ENCODE results near the gene ERAL1. TPM values are rescaled to one million over a fixed set of nuclear protein-coding genes. Genes with fewer than 3 reads are reported as not detected.
"Not testable (repeated sequence)": the region's sequence is repeated elsewhere in the genome, so short reads cannot be mapped to it uniquely, and the experiment has no call there.

The ERAL1 gene
- total RNA-seq, 1 donor from 2014 or later, result 25.8 TPM

GRCh38 chr17:28900986-28901726 is 46.3 kb downstream of the ERAL1 start:
- peak overlapping the region; percentile 97 for H3K4me3 ChIP-seq

GRCh38 chr17:28901866-28902818 is 47.3 kb downstream of the ERAL1 start:
- Histone ChIP-seq H3F3A (ENCODE audit: low read depth) (peaks cover 75% of the 10 kb centered on the region), H3K4me2 (peak overlapping the region; percentile 86), H4K20me1 (ENCODE audit: low read depth) (peaks cover 6% of the 10 kb centered on the region), H3K9me3 (ENCODE audit: low read depth) (no peaks in the 10 kb centered on the region), H3K79me2 (ENCODE audit: low read depth) (peaks cover 12% of the 10 kb centered on the region), H3K4me3 (peak overlapping the region; percentile 97), H3K36me3 (no peaks in the 10 kb centered on the region), H3K27me3 (no peaks in the 10 kb centered on the region), H3K4me1 (peaks cover 4% of the 10 kb centered on the region), H3K27ac (peak overlapping the region; percentile 54), H2AFZ (replicated peaks) (peak overlapping the region; percentile 95), H3K9ac (peak overlapping the region; percentile 62)
- no peak for TF ChIP-seq CTCF (IDR thresholded peaks at IDR 0.05)
- no peak for TF ChIP-seq EZH2 (IDR thresholded peaks at IDR 0.05)
- no peak for TF ChIP-seq EZH2phosphoT487 (IDR thresholded peaks at IDR 0.05)
- Mint-ChIP-seq H3K27me3 (ENCODE audit: insufficient read depth, low read depth) (peaks cover 10% of the 10 kb centered on the region), H3K4me3 (peak overlapping the region; percentile 86), H3K4me1 (peaks cover 25% of the 10 kb centered on the region), H3K36me3 (peaks cover 27% of the 10 kb centered on the region), H3K27ac (peak overlapping the region; percentile 10), H3K9me3 (no peaks in the 10 kb centered on the region)
- no peak for DNase-seq (ENCODE audit: low spot score)

More at GRCh38 chr17:28900986-28901726, 46.3 kb downstream of the ERAL1 start:
- no peak overlapping the region for H3K9ac ChIP-seq
- Mint-ChIP-seq H3K9me3 (no peaks in the 10 kb centered on the region), H3K36me3 (peaks cover 21% of the 10 kb centered on the region), H3K27me3 (ENCODE audit: insufficient read depth, low read depth) (peaks cover 4% of the 10 kb centered on the region), H3K4me1 (peaks cover 32% of the 10 kb centered on the region), H3K4me3 (peak overlapping the region; percentile 86), H3K27ac (peak overlapping the region; percentile 10)
- no peaks in the 10 kb centered on the region for H3K36me3 ChIP-seq
- H3K27me3 ChIP-seq, result no peaks in the 10 kb centered on the region
- peaks cover 13% of the 10 kb centered on the region for H4K20me1 ChIP-seq (ENCODE audit: low read depth)
- peaks cover 6% of the 10 kb centered on the region for H3K4me1 ChIP-seq
- TF ChIP-seq EZH2phosphoT487 (IDR thresholded peaks at IDR 0.05) (no peak), CTCF (IDR thresholded peaks at IDR 0.05) (no peak), EZH2 (IDR thresholded peaks at IDR 0.05) (no peak)
- peaks cover 80% of the 10 kb centered on the region for H3F3A ChIP-seq (ENCODE audit: low read depth)
- no peak for DNase-seq (ENCODE audit: low spot score)
- peaks cover 22% of the 10 kb centered on the region for H3K79me2 ChIP-seq (ENCODE audit: low read depth)
- no peak overlapping the region for H3K27ac ChIP-seq
- no peak overlapping the region for H2AFZ ChIP-seq (replicated peaks)
- H3K4me2 ChIP-seq, result peak overlapping the region; percentile 86
- no peaks in the 10 kb centered on the region for H3K9me3 ChIP-seq (ENCODE audit: low read depth)

GRCh38 chr17:28902819-28903545 is 48.2 kb downstream of the ERAL1 start, which contains the start of gene DHRS13:
Gene DHRS13 (minus strand): TSS chr17:28903079. CDS start chr17:28902944, 135 bp downstream.
- Histone ChIP-seq H3K27me3 (no peaks in the 10 kb centered on the region), H3K36me3 (no peaks in the 10 kb centered on the region), H3F3A (ENCODE audit: low read depth) (peaks cover 70% of the 10 kb centered on the region), H3K9ac (peak within 1 kb of the TSS; percentile 62), H4K20me1 (ENCODE audit: low read depth) (peaks cover 6% of the 10 kb centered on the region), H3K27ac (peak within 1 kb of the TSS; percentile 54), H2AFZ (replicated peaks) (peak within 1 kb of the TSS; percentile 95), H3K4me2 (peak within 1 kb of the TSS; percentile 86), H3K4me1 (peaks cover under 1% of the 10 kb centered on the region), H3K9me3 (ENCODE audit: low read depth) (no peaks in the 10 kb centered on the region), H3K4me3 (peak within 1 kb of the TSS; percentile 97), H3K79me2 (ENCODE audit: low read depth) (peaks cover 11% of the 10 kb centered on the region)
- DNase-seq (ENCODE audit: low spot score), result peak; percentile 97
- H3K9me3 Mint-ChIP-seq, result no peaks in the 10 kb centered on the region
- H3K27me3 Mint-ChIP-seq (ENCODE audit: insufficient read depth, low read depth), result peaks cover 10% of the 10 kb centered on the region
- no peak for TF ChIP-seq EZH2phosphoT487 (IDR thresholded peaks at IDR 0.05)
- TF ChIP-seq CTCF (IDR thresholded peaks at IDR 0.05), result peak; percentile 90
- peak within 1 kb of the TSS; percentile 86 for H3K4me3 Mint-ChIP-seq
- peaks cover 28% of the 10 kb centered on the region for H3K36me3 Mint-ChIP-seq
- H3K4me1 Mint-ChIP-seq, result peaks cover 22% of the 10 kb centered on the region
- H3K27ac Mint-ChIP-seq, result peak within 1 kb of the TSS; percentile 16

- H3K9ac ChIP-seq; H3K36me3 ChIP-seq; DNase-seq (ENCODE audit: low spot score); H3K9me3 ChIP-seq (ENCODE audit: low read depth); H3K27me3 Mint-ChIP-seq (ENCODE audit: insufficient read depth, low read depth); H3K4me3 ChIP-seq; H2AFZ ChIP-seq (replicated peaks); H4K20me1 ChIP-seq (ENCODE audit: low read depth); H3K4me2 ChIP-seq; H3K27me3 ChIP-seq; H3K27ac ChIP-seq; H3K4me1 ChIP-seq; H3K9me3 Mint-ChIP-seq: not testable (repeated sequence)
- H3K4me1 Mint-ChIP-seq, result peaks cover 20% of the 10 kb centered on the region
- peak overlapping the region; percentile 86 for H3K4me3 Mint-ChIP-seq
- Histone ChIP-seq H3K79me2 (ENCODE audit: low read depth) (peaks cover 11% of the 10 kb centered on the region), H3F3A (ENCODE audit: low read depth) (peaks cover 65% of the 10 kb centered on the region)
- H3K27ac Mint-ChIP-seq, result peak overlapping the region; percentile 16
- peaks cover 29% of the 10 kb centered on the region for H3K36me3 Mint-ChIP-seq
Measured at GRCh38 chr17:28903546-28903841, 48.7 kb downstream of the ERAL1 start.

All from neural progenitor cell (in vitro differentiated cells).